Ascending aorta (tissue), 2 donors: Measurements from ENCODE around the gene DDX21. TPM values are rescaled to one million over a fixed set of nuclear protein-coding genes. Genes with fewer than 3 reads are reported as not detected.

ENCODE experiments used
- DNase-seq, 2 donors: peaks; one replicate each; pipeline ENCODE4 v3.0.0-alpha.2; 2019; ENCODE audit warnings: low spot score in 2 of 2
- H3K27ac ChIP-seq, 2 donors: fragments of 200-600 bp; sonication (generic); one replicate each; pipeline ENCODE4 v1.5.1; 2016 to 2017; ENCODE audit warnings: mild to moderate bottlenecking in 1 of 2
- H3K27me3 ChIP-seq: fragments of 200-600 bp; sonication (generic); one replicate; pipeline ENCODE4 v1.5.1; 2017
- H3K36me3 ChIP-seq, 2 donors: fragments of 200-600 bp; sonication (generic); one replicate each; pipeline ENCODE4 v1.5.1; 2016
- H3K4me1 ChIP-seq, 2 donors: fragments of 200-600 bp; sonication (generic); one replicate each; pipeline ENCODE4 v1.5.1; 2016 to 2017; ENCODE audit warnings: mild to moderate bottlenecking in 1 of 2
- H3K4me3 ChIP-seq, 2 donors: fragments of 200-600 bp; sonication (generic); one replicate each; pipeline ENCODE4 v1.5.1; 2016 to 2017; ENCODE audit warnings: mild to moderate bottlenecking in 1 of 2
- H3K9me3 ChIP-seq, 2 donors: fragments of 200-600 bp; sonication (generic); one replicate each; pipeline ENCODE4 v1.5.1; 2016
- intact Hi-C: fragments of 100-400 bp; cut with DNase I; formaldehyde crosslinking; loops from one replicate; pipeline ENCODE4 v1.15.1; 2023
- total RNA-seq: library from RNA; depleted of rRNA; stranded (reverse); fragments of >200 nt; gene quantifications from one replicate; pipeline ENCODE4 v1.1.0, GENCODE V29; 2016
- TF ChIP-seq, protein P1 (sequence below), 3 experiments: fragments of 200-600 bp in 2 of 3; fragments of 450-650 bp in 1 of 3; sonication (generic) in 2 of 3; IDR thresholded peaks; one replicate each; pipeline ENCODE4 v1.5.1; 2016 to 2019; ENCODE audit warnings: antibody characterized with exemption in 3 of 3, mild to moderate bottlenecking in 1 of 3, moderate library complexity in 1 of 3

DDX21 gene
- total RNA-seq, 1 donor from 2014 or later = 26.5 TPM

GRCh38 chr10:68992636-68993440 is 36.9 kb downstream of the DDX21 start:
- Histone ChIP-seq H3K4me1 (peaks cover 5 to 45% of the 10 kb centered on the region in 2 donors), H3K27ac (peak overlapping the region; percentile 74 to 77)
- peak in 1 of 2 donors; percentile 82 for DNase-seq

GRCh38 chr10:68997211-68997610 is 41.2 kb downstream of the DDX21 start:
- TF ChIP-seq, protein P1, sequence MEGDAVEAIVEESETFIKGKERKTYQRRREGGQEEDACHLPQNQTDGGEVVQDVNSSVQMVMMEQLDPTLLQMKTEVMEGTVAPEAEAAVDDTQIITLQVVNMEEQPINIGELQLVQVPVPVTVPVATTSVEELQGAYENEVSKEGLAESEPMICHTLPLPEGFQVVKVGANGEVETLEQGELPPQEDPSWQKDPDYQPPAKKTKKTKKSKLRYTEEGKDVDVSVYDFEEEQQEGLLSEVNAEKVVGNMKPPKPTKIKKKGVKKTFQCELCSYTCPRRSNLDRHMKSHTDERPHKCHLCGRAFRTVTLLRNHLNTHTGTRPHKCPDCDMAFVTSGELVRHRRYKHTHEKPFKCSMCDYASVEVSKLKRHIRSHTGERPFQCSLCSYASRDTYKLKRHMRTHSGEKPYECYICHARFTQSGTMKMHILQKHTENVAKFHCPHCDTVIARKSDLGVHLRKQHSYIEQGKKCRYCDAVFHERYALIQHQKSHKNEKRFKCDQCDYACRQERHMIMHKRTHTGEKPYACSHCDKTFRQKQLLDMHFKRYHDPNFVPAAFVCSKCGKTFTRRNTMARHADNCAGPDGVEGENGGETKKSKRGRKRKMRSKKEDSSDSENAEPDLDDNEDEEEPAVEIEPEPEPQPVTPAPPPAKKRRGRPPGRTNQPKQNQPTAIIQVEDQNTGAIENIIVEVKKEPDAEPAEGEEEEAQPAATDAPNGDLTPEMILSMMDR (IDR thresholded peaks at IDR 0.05) = no peak
- Histone ChIP-seq H3K4me3 (no peak overlapping the region), H3K9me3 (no peaks in the 10 kb centered on the region), H3K27me3 (no peaks in the 10 kb centered on the region), H3K36me3 (peaks cover 13 to 14% of the 10 kb centered on the region in 2 donors), H3K4me1 (peaks cover 5 to 28% of the 10 kb centered on the region in 2 donors), H3K27ac (peak overlapping the region; percentile 54 to 68)
- DNase-seq = no peak
- intact Hi-C loops = loop anchor here (5.0 kb wide), 1 partner anchor 185 kb away; the partner anchor contains the start of gene SUPV3L1

More at GRCh38 chr10:68992636-68993440, 36.9 kb downstream of the DDX21 start:
- Histone ChIP-seq H3K9me3 (no peaks in the 10 kb centered on the region), H3K27me3 (no peaks in the 10 kb centered on the region), H3K4me3 (no peak overlapping the region), H3K36me3 (no peaks in the 10 kb centered on the region)
- TF ChIP-seq, protein P1 (IDR thresholded peaks at IDR 0.05) = no peak
- intact Hi-C loops = loop anchor here (5.0 kb wide), 1 partner anchor 414 kb away; no protein-coding TSS in a partner anchor

GRCh38 chr10:69004821-69005220 is 48.9 kb downstream of the DDX21 start:
- TF ChIP-seq, protein P1 (IDR thresholded peaks at IDR 0.05) = peak; percentile 34 to 50 (median 34)
- no peaks in the 10 kb centered on the region for H3K9me3 ChIP-seq
- peaks cover 20 to 45% of the 10 kb centered on the region in 2 donors for H3K36me3 ChIP-seq
- H3K4me1 ChIP-seq = peaks cover 0 to 4% of the 10 kb centered on the region in 2 donors
- no peak for DNase-seq
- no peak overlapping the region for H3K27ac ChIP-seq
- H3K27me3 ChIP-seq = no peaks in the 10 kb centered on the region
- no peak overlapping the region for H3K4me3 ChIP-seq
- intact Hi-C loops = loop anchor here (1.0 kb wide), 1 partner anchor 88 kb away; no protein-coding TSS in a partner anchor

GRCh38 chr10:69005704-69006485 is 49.9 kb downstream of the DDX21 start:
- no peak for DNase-seq
- H3K4me1 ChIP-seq = peaks cover 0 to 4% of the 10 kb centered on the region in 2 donors
- no peaks in the 10 kb centered on the region for H3K27me3 ChIP-seq
- intact Hi-C loops = loop anchor here (1.0 kb wide), 1 partner anchor 87 kb away; no protein-coding TSS in a partner anchor
- H3K9me3 ChIP-seq = no peaks in the 10 kb centered on the region
- H3K36me3 ChIP-seq = peaks cover 20 to 53% of the 10 kb centered on the region in 2 donors
- no peak overlapping the region for H3K27ac ChIP-seq
- H3K4me3 ChIP-seq = no peak overlapping the region
- TF ChIP-seq, protein P1 (IDR thresholded peaks at IDR 0.05) = no peak

GRCh38 chr10:69007260-69007659 is 51.3 kb downstream of the DDX21 start:
- TF ChIP-seq, protein P1 (IDR thresholded peaks at IDR 0.05) = no peak
- Histone ChIP-seq H3K4me1 (peaks cover 0 to 4% of the 10 kb centered on the region in 2 donors), H3K27ac (no peak overlapping the region), H3K9me3 (no peaks in the 10 kb centered on the region), H3K36me3 (peaks cover 17 to 53% of the 10 kb centered on the region in 2 donors), H3K27me3 (no peaks in the 10 kb centered on the region), H3K4me3 (no peak overlapping the region)
- intact Hi-C loops = no loop called here
- no peak for DNase-seq
